ENCODE measurements around the gene NLGN4Y.

The NLGN4Y gene

GRCh38 chrY:14536703-14537102, 12.4 kb downstream of the NLGN4Y start:
- Histone ChIP-seq H3K9me3 (ENCODE audit: control insufficient read depth, insufficient read depth, low read length) (no peaks in the 10 kb centered on the region), H3K27ac (ENCODE audit: low read depth, low read length) (no peak overlapping the region), H3K4me1 (ENCODE audit: control insufficient read depth, low read length) (no peaks in the 10 kb centered on the region), H3F3A (ENCODE audit: control insufficient read depth, insufficient read depth) (no peaks in the 10 kb centered on the region), H3K79me2 (ENCODE audit: control insufficient read depth, low read length) (no peaks in the 10 kb centered on the region), H3K36me3 (ENCODE audit: control insufficient read depth, low read length) (no peaks in the 10 kb centered on the region), H3K27me3 (ENCODE audit: control insufficient read depth, low read length) (no peaks in the 10 kb centered on the region), H3K4me2 (ENCODE audit: low read length) (no peak overlapping the region), H3K9me2 (replicated peaks; ENCODE audit: control insufficient read depth, low read length) (no peaks in the 10 kb centered on the region), H4K20me1 (ENCODE audit: control insufficient read depth, insufficient read depth, low read depth, low read length) (no peaks in the 10 kb centered on the region), H3K4me3 (ENCODE audit: low read length) (no peak overlapping the region)
- no peak for TF ChIP-seq CTCF (IDR thresholded peaks at IDR 0.05; ENCODE audit: low read depth, low read length, poor library complexity, severe bottlenecking)
- no peak for TF ChIP-seq EZH2phosphoT487 (IDR thresholded peaks at IDR 0.05; ENCODE audit: borderline replicate concordance, low read length)

- H3K4me2 ChIP-seq (ENCODE audit: low read length), result no peak overlapping the region
- H3K79me2 ChIP-seq (ENCODE audit: control insufficient read depth, low read length), result no peaks in the 10 kb centered on the region
- TF ChIP-seq EZH2phosphoT487 (IDR thresholded peaks at IDR 0.05; ENCODE audit: borderline replicate concordance, low read length) (no peak), CTCF (IDR thresholded peaks at IDR 0.05; ENCODE audit: low read depth, low read length, poor library complexity, severe bottlenecking) (no peak)
- no peaks in the 10 kb centered on the region for H3F3A ChIP-seq (ENCODE audit: control insufficient read depth, insufficient read depth)
- no peaks in the 10 kb centered on the region for H3K36me3 ChIP-seq (ENCODE audit: control insufficient read depth, low read length)
- H3K4me3 ChIP-seq (ENCODE audit: low read length), result no peak overlapping the region
- no peak overlapping the region for H3K27ac ChIP-seq (ENCODE audit: low read depth, low read length)
- no peaks in the 10 kb centered on the region for H3K4me1 ChIP-seq (ENCODE audit: control insufficient read depth, low read length)
- no peaks in the 10 kb centered on the region for H3K9me3 ChIP-seq (ENCODE audit: control insufficient read depth, insufficient read depth, low read length)
- no peaks in the 10 kb centered on the region for H3K27me3 ChIP-seq (ENCODE audit: control insufficient read depth, low read length)
- no peaks in the 10 kb centered on the region for H4K20me1 ChIP-seq (ENCODE audit: control insufficient read depth, insufficient read depth, low read depth, low read length)
- no peaks in the 10 kb centered on the region for H3K9me2 ChIP-seq (replicated peaks; ENCODE audit: control insufficient read depth, low read length)
Measured at GRCh38 chrY:14543506-14543905, 19.2 kb downstream of the NLGN4Y start.

- Histone ChIP-seq H3K9me3 (ENCODE audit: control insufficient read depth, insufficient read depth, low read length) (no peaks in the 10 kb centered on the region), H3K79me2 (ENCODE audit: control insufficient read depth, low read length) (no peaks in the 10 kb centered on the region), H3K36me3 (ENCODE audit: control insufficient read depth, low read length) (no peaks in the 10 kb centered on the region), H3K4me2 (ENCODE audit: low read length) (no peak overlapping the region), H3K27ac (ENCODE audit: low read depth, low read length) (no peak overlapping the region), H3K27me3 (ENCODE audit: control insufficient read depth, low read length) (no peaks in the 10 kb centered on the region), H3K4me1 (ENCODE audit: control insufficient read depth, low read length) (no peaks in the 10 kb centered on the region), H4K20me1 (ENCODE audit: control insufficient read depth, insufficient read depth, low read depth, low read length) (no peaks in the 10 kb centered on the region), H3F3A (ENCODE audit: control insufficient read depth, insufficient read depth) (no peaks in the 10 kb centered on the region), H3K4me3 (ENCODE audit: low read length) (no peak overlapping the region), H3K9me2 (replicated peaks; ENCODE audit: control insufficient read depth, low read length) (no peaks in the 10 kb centered on the region)
- no peak for TF ChIP-seq EZH2phosphoT487 (IDR thresholded peaks at IDR 0.05; ENCODE audit: borderline replicate concordance, low read length)
- TF ChIP-seq CTCF (IDR thresholded peaks at IDR 0.05; ENCODE audit: low read depth, low read length, poor library complexity, severe bottlenecking), result no peak
Measured at GRCh38 chrY:14581294-14581693, 57.0 kb downstream of the NLGN4Y start.

- H3K9me3 ChIP-seq (ENCODE audit: control insufficient read depth, insufficient read depth, low read length), result no peaks in the 10 kb centered on the region
- H3F3A ChIP-seq (ENCODE audit: control insufficient read depth, insufficient read depth), result no peaks in the 10 kb centered on the region
- H4K20me1 ChIP-seq (ENCODE audit: control insufficient read depth, insufficient read depth, low read depth, low read length), result no peaks in the 10 kb centered on the region
- H3K4me2 ChIP-seq (ENCODE audit: low read length), result no peak overlapping the region
- H3K27ac ChIP-seq (ENCODE audit: low read depth, low read length), result no peak overlapping the region
- H3K4me3 ChIP-seq (ENCODE audit: low read length), result no peak overlapping the region
- TF ChIP-seq CTCF (IDR thresholded peaks at IDR 0.05; ENCODE audit: low read depth, low read length, poor library complexity, severe bottlenecking), result no peak
- no peak for TF ChIP-seq EZH2phosphoT487 (IDR thresholded peaks at IDR 0.05; ENCODE audit: borderline replicate concordance, low read length)
- no peaks in the 10 kb centered on the region for H3K79me2 ChIP-seq (ENCODE audit: control insufficient read depth, low read length)
- H3K36me3 ChIP-seq (ENCODE audit: control insufficient read depth, low read length), result no peaks in the 10 kb centered on the region
- no peaks in the 10 kb centered on the region for H3K4me1 ChIP-seq (ENCODE audit: control insufficient read depth, low read length)
- H3K27me3 ChIP-seq (ENCODE audit: control insufficient read depth, low read length), result no peaks in the 10 kb centered on the region
- H3K9me2 ChIP-seq (replicated peaks; ENCODE audit: control insufficient read depth, low read length), result no peaks in the 10 kb centered on the region
Measured at GRCh38 chrY:14586725-14587124, 62.4 kb downstream of the NLGN4Y start.
